Pancreas (tissue), 10 donors: ENCODE data around the gene NTF3. TPM values are rescaled to one million over a fixed set of nuclear protein-coding genes. Genes with fewer than 3 reads are reported as not detected.

Source experiments
- ATAC-seq, 4 donors: fragments of 200-7000 bp; cut with Tn5 transposase; one replicate each; pipeline versions ENCODE4 v1.8.0 to v1.9.1; 2020; ENCODE audit warnings: mild to moderate bottlenecking in 4 of 4, moderate library complexity in 4 of 4
- DNase-seq, 6 donors: peaks; one replicate each; pipeline ENCODE4 v3.0.0-alpha.2; 2020
- FAIRE-seq: peaks from 2 replicates; lab custom pipeline; 2012; peaks lifted over from hg19 to GRCh38; lab: Jason Lieb, UNC
- H3K27ac ChIP-seq, 4 donors: fragments of 200-600 bp; sonication (generic); 1 replicate in 3 of 4; 2 replicates in 1 of 4; pipeline versions ENCODE4 v1.5.0 to v1.8.0; 2020
- H3K27me3 ChIP-seq, 4 donors: fragments of 200-600 bp; one replicate each; pipeline ENCODE4 v1.8.0; 2021
- H3K36me3 ChIP-seq, 3 donors: fragments of 200-600 bp; sonication (generic) in 1 of 3; one replicate each; pipeline versions ENCODE4 v1.5.0 to v1.8.0; 2020 to 2021
- H3K4me1 ChIP-seq, 3 donors: fragments of 200-600 bp; one replicate each; pipeline ENCODE4 v1.8.0; 2021
- H3K4me3 ChIP-seq, 4 donors: fragments of 200-600 bp; sonication (generic) in 2 of 4; one replicate each; pipeline versions ENCODE4 v1.5.0 to v1.8.0; 2020 to 2021
- H3K9me3 ChIP-seq, 4 donors: fragments of 200-600 bp; one replicate each; pipeline ENCODE4 v1.8.0; 2021
- WGBS, 2 donors: extraction: QIAGEN DNeasy Blood & Tissue Kit; methylation state at CpG; one replicate each; pipeline ENCODE4 v1.1.7; 2013; 5-methylcytosine and 5-hydroxymethylcytosine counted together
- intact Hi-C, 3 donors: fragments of 100-400 bp; cut with DNase I; formaldehyde crosslinking; loops; one replicate each; pipeline versions ENCODE4 v1.11.1 to v1.14.2; 2022
- polyA plus RNA-seq, 2 donors: library from polyadenylated mRNA; stranded (reverse); fragments of 200-250 nt; gene quantifications; one replicate each; pipeline ENCODE4 v1.2.3, GENCODE V29; 2013
- total RNA-seq, 6 donors: library from RNA; stranded (reverse); fragmentation: NEBNext Ultra II Directional in 4 of 6; extraction: Animal tissue kit (Norgen Biotek cat#: 25700) in 4 of 6; gene quantifications; one replicate each; pipeline versions ENCODE4 v1.2.1 to v1.2.4, GENCODE V29; 2021 to 2023
- TF ChIP-seq, protein P1 (sequence below), 4 donors: fragments of 200-600 bp; sonication (generic) in 3 of 4; IDR thresholded peaks; one replicate each; pipeline versions ENCODE4 v1.5.0 to v1.8.0; 2021; ENCODE audit warnings: antibody characterized with exemption in 4 of 4
- donor health status: healthy with polysubstance abuse.
- donor health status: DM: no; HTN: no; CAD: no; lungs with moderate emphysema.
- donor health status: DM: no; HTN: no; CAD: no.
- donor health status: control.
- donor health status: control.
- donor health status: Bipolar disorder and iron deficiency.
- donor health status: DM: yes; HTN: yes; CAD: no.
- donor health status: DM: no; HTN: no; CAD: no.
- donor health status: DM: no; HTN: no; CAD: no.
- donor health status: DM: yes; HTN: yes; CAD: no.

The NTF3 gene
- total and polyA plus RNA-seq, 8 donors: 0.46 to 0.63 TPM; not detected in 6

DNA sequence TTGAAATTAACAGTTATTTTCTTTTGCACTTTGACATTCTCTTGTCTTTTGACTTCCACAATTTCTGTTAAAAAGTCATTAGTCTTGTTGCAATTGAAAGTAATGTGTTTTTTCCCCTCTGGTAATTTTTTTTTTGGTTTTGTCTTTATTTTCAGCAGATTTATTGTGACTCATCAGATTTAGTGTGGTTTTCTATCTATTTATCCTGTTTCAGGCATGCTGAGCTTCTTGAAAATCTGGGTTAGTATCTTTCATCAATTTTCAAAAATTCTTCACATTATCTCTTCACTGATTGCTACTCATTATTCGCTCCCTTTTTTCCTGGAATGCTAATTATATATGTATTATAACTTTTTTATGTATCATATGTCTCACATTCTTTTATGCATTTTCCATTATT lies 15.3 kb upstream of the NTF3 start:
- Histone ChIP-seq H3K4me1 (no peaks in the 10 kb centered on the region), H3K27ac (no peak overlapping the region), H3K9me3 (no peaks in the 10 kb centered on the region), H3K27me3 (peaks cover 0 to 5% (median 1%) of the 10 kb centered on the region in 4 donors), H3K36me3 (no peaks in the 10 kb centered on the region), H3K4me3 (no peak overlapping the region)
- ATAC-seq (no peak), DNase-seq (no peak), FAIRE-seq (no peak)
- TF ChIP-seq, protein P1, sequence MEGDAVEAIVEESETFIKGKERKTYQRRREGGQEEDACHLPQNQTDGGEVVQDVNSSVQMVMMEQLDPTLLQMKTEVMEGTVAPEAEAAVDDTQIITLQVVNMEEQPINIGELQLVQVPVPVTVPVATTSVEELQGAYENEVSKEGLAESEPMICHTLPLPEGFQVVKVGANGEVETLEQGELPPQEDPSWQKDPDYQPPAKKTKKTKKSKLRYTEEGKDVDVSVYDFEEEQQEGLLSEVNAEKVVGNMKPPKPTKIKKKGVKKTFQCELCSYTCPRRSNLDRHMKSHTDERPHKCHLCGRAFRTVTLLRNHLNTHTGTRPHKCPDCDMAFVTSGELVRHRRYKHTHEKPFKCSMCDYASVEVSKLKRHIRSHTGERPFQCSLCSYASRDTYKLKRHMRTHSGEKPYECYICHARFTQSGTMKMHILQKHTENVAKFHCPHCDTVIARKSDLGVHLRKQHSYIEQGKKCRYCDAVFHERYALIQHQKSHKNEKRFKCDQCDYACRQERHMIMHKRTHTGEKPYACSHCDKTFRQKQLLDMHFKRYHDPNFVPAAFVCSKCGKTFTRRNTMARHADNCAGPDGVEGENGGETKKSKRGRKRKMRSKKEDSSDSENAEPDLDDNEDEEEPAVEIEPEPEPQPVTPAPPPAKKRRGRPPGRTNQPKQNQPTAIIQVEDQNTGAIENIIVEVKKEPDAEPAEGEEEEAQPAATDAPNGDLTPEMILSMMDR (IDR thresholded peaks at IDR 0.05): no peak
- WGBS, 2 donors: 81 to 89% methylated on average over 1 of the region's 1 CpG
- intact Hi-C loops: no loop called here

- Histone ChIP-seq H3K27me3 (peaks cover 0 to 5% (median 1%) of the 10 kb centered on the region in 4 donors), H3K36me3 (no peaks in the 10 kb centered on the region), H3K4me3 (no peak overlapping the region), H3K4me1 (no peaks in the 10 kb centered on the region), H3K9me3 (no peaks in the 10 kb centered on the region), H3K27ac (no peak overlapping the region)
- intact Hi-C loops: no loop called here
- TF ChIP-seq, protein P1 (IDR thresholded peaks at IDR 0.05): no peak
- FAIRE-seq: no peak
- no peak for ATAC-seq
- DNase-seq: no peak
Measured at GRCh38 chr12:5417500-5417899, 14.4 kb upstream of the NTF3 start.

DNA sequence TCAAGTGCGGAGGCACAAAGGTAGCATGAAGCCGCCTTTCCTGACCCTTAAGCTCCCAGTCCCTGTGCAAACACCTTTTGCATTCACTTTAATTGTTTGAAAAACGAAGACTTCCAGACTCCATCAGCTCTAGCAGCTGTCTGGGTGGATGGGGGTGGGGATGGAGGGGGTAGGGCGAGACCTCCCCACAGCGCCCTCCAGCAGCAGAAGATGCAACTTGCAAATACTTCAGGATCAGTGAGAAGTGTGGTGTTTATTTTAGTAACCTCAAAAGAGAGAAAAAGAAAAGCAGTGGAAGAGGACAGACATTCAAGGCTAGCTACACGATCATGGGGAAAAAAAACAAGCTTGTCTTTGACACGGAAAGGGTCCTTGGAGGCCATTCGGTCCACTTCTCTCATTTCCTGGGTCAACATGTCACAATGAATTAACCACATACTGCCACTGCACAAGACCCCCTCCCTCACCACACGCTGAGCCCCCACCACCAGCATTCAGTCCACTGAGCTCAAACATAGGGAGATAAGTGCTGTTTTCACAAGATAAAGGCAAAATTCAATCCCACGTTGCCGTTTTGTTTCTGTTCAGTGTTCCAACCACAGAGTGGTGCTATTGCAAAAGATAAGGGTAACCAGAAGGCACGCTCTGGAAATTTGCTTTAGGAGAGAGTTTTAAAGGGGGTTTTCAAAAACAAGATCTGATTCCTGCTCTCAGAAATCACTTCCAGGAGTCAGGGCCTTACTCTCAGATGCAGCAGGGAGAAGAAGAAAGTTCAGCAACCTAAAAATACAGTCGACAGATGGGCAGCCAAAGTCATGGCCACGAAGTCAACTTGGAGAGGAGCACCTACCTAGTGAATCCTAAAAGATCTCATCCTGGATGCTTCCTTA lies 3.3 kb upstream of the NTF3 start:
- 4 to 8% methylated on average over 14 of the region's 14 CpGs for WGBS, 2 donors
- intact Hi-C loops: no loop called here
- no peak for DNase-seq
- Histone ChIP-seq H3K9me3 (no peaks in the 10 kb centered on the region), H3K4me3 (no peak overlapping the region), H3K36me3 (no peaks in the 10 kb centered on the region), H3K27me3 (peaks cover 0 to 39% (median 2%) of the 10 kb centered on the region in 4 donors), H3K27ac (no peak overlapping the region), H3K4me1 (no peaks in the 10 kb centered on the region)
- ATAC-seq: peak in 2 of 4 donors; percentile 54 to 64
- no peak for FAIRE-seq
- TF ChIP-seq, protein P1 (IDR thresholded peaks at IDR 0.05): no peak

DNA sequence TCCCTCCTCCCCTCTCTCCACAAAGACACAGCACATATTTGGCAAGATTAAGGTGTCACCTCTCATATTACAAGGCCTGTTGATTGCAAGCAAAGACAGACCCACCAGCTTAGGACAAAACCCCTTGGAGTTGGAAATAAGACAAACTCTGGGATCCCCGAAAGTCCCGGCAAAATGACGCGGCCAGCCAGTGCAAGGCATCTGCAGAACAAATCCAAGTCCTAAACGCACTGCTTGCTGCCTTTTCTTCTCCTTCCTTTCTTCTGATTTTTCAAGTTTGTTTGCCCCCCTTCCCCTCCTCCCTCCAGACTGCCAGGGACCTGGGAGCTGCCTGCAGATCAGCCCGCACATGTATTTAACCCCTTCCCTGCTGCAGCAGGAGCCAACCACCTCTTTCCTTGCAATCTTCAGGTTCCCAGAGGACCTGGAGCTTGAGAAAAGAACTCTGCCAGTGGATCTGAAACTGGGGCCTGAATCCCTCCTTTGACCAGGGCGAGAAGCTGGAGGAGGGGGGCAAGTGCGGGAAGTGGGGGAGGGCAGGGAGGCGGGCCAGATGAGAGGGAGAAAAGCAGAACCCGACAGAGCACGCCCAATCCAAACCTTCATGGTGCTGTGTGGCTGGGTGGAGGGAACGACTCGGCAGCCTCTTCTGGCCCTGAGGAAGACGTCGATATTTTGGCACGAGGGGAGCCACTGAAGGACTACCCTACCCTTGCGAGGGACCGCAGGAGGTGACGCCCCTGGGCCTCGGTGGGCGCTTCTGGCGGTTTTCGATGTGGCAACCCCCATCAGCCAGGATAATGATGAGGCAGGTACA lies 2.0 kb upstream of the NTF3 start:
- intact Hi-C loops: no loop called here
- H3K9me3 ChIP-seq: no peaks in the 10 kb centered on the region
- TF ChIP-seq, protein P1 (IDR thresholded peaks at IDR 0.05): no peak
- H3K4me3 ChIP-seq: no peak overlapping the region
- H3K27me3 ChIP-seq: peaks cover 0 to 42% (median 2%) of the 10 kb centered on the region in 4 donors
- ATAC-seq (no peak), DNase-seq (peak in 1 of 6 donors; percentile 28), FAIRE-seq (no peak)
- no peaks in the 10 kb centered on the region for H3K4me1 ChIP-seq
- H3K27ac ChIP-seq: no peak overlapping the region
- H3K36me3 ChIP-seq: no peaks in the 10 kb centered on the region
- 4 to 8% methylated on average over 21 to 23 of the region's 23 CpGs for WGBS, 2 donors
